NAMALWA (cell line): ENCODE measurements around the gene SH2D3C.

Experiments used
- DNase-seq: peaks from one replicate; pipeline ENCODE4 v3.0.0-alpha.2; 2015; ENCODE audit warnings: low spot score

Gene SH2D3C

GRCh38 chr9:127715470-127716337 lies 62.8 kb downstream of the SH2D3C start, which contains the start of the genes PTRH1 and TTC16:
Gene PTRH1, minus strand, starts transcription at chr9:127715663. Its CDS starts 24 bp downstream, at chr9:127715639.
Gene TTC16, plus strand, starts transcription at chr9:127716079. Its CDS starts 67 bp downstream, at chr9:127716146.
- DNase-seq, result peak; percentile 96

GRCh38 chr9:127714951-127715469 lies 63.5 kb downstream of the SH2D3C start:
- no peak for DNase-seq

- no peak for DNase-seq
Observed at GRCh38 chr9:127714020-127714750, 64.3 kb downstream of the SH2D3C start.

GRCh38 chr9:127712867-127713266 lies 65.6 kb downstream of the SH2D3C start:
- DNase-seq, result no peak

GRCh38 chr9:127712371-127712770 lies 66.1 kb downstream of the SH2D3C start:
- DNase-seq, result no peak

GRCh38 chr9:127711831-127712274 lies 66.6 kb downstream of the SH2D3C start:
- DNase-seq, result no peak

- DNase-seq, result peak; percentile 32
Observed at GRCh38 chr9:127711226-127711701, 67.2 kb downstream of the SH2D3C start.

- no peak for DNase-seq
Observed at GRCh38 chr9:127710204-127710783, 68.2 kb downstream of the SH2D3C start.

GRCh38 chr9:127708952-127709587 lies 69.4 kb downstream of the SH2D3C start:
- no peak for DNase-seq

- DNase-seq, result peak; percentile 50
Observed at GRCh38 chr9:127707766-127708165, 70.7 kb downstream of the SH2D3C start.

GRCh38 chr9:127706836-127707241 lies 71.6 kb downstream of the SH2D3C start, which contains the start of gene CFAP157:
Gene CFAP157, plus strand, starts transcription at chr9:127706988. Its CDS starts 44 bp downstream, at chr9:127707032.
- DNase-seq, result no peak

- no peak for DNase-seq
Observed at GRCh38 chr9:127705577-127706379, 72.7 kb downstream of the SH2D3C start.

GRCh38 chr9:127703289-127703946 lies 75.0 kb downstream of the SH2D3C start:
- no peak for DNase-seq

- DNase-seq, result peak; percentile 56
Observed at GRCh38 chr9:127700594-127701255, 77.7 kb downstream of the SH2D3C start.

GRCh38 chr9:127700140-127700539 lies 78.3 kb downstream of the SH2D3C start:
- no peak for DNase-seq

- peak; percentile 69 for DNase-seq
Observed at GRCh38 chr9:127698985-127699670, 79.3 kb downstream of the SH2D3C start.

GRCh38 chr9:127698386-127698785 lies 80.1 kb downstream of the SH2D3C start:
- DNase-seq, result no peak

- no peak for DNase-seq
Observed at GRCh38 chr9:127697575-127697974, 80.9 kb downstream of the SH2D3C start.
